Bronchial epithelial cell (primary cell): ENCODE results near the gene VN1R2. TPM values are rescaled to one million over a fixed set of nuclear protein-coding genes. Genes with fewer than 3 reads are reported as not detected.
"Not testable (repeated sequence)": the region's sequence is repeated elsewhere in the genome, so short reads cannot be mapped to it uniquely, and the experiment has no call there.

Experiments
- DNase-seq: peaks from one replicate; pipeline ENCODE4 v3.0.0-alpha.2; 2010; ENCODE audit warnings: low read depth
- FAIRE-seq: peaks from 2 replicates; lab custom pipeline; 2011; peaks lifted over from hg19 to GRCh38; lab: Jason Lieb, UNC
- H3K27me3 ChIP-seq: 2 replicates; pipeline ENCODE4 v1.5.1; 2011; ENCODE audit warnings: low read length; ENCODE audit not compliant: control insufficient read depth, insufficient read depth
- H3K36me3 ChIP-seq: 2 replicates; pipeline ENCODE4 v1.5.1; 2011; ENCODE audit warnings: low read length; ENCODE audit not compliant: control insufficient read depth, insufficient read depth
- H3K4me3 ChIP-seq: 2 replicates; pipeline ENCODE4 v1.5.1; 2011; ENCODE audit warnings: mild to moderate bottlenecking, low read depth, low read length, control low read depth
- CTCF ChIP-seq: IDR thresholded peaks from 2 replicates; pipeline ENCODE4 v1.5.1; 2011; ENCODE audit warnings: mild to moderate bottlenecking, moderate library complexity, low read length, control low read depth, inconsistent platforms; ENCODE audit not compliant: insufficient read depth, severe bottlenecking
- total RNA-seq: library from RNA; depleted of rRNA; stranded (reverse); fragments of >200 nt; gene quantifications from 2 replicates; pipeline ENCODE4 v1.2.1, GENCODE V29; 2014

The VN1R2 gene
- total RNA-seq, 1 donor from 2014 or later, result not detected

GRCh38 chr19:53290758-53291549 is 32.9 kb downstream of the VN1R2 start:
- TF ChIP-seq CTCF, result no peak
- no peak for DNase-seq
- FAIRE-seq, result no peak
- H3K4me3 ChIP-seq, result no peak overlapping the region
- H3K36me3 ChIP-seq, result no peaks in the 10 kb centered on the region
- no peaks in the 10 kb centered on the region for H3K27me3 ChIP-seq

DNA sequence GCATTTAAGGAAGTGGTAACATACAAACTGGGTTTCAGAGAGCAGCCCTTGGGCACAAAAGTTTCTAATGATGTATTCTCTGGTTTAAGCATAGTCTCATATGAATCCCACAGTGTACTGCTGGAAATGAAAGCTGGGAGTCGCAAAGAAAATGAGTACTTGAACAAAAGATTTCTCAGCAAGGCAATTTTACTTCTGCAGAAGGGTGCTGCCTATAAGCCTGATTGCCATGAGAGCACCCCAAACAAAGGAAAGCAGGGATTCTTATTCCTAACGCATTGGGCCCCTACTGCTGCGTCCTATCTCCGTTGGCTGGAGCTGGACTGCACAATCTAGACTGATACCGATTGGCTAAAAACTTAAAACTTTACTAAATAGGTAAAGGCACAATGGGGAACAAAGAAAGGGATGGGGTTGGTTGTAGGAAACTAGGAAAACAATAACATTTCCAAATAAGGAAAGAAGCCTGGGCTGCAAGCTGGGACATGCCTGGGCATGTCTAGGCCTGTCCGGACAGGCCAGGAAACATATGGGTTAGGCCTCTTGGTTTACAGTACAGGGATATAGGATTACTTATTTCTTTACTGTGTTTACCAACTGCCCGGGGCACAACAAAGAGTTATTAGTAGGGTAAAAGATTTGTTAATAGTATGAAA is 36.8 kb downstream of the VN1R2 start:
- Histone ChIP-seq H3K4me3 (no peak overlapping the region), H3K36me3 (no peaks in the 10 kb centered on the region), H3K27me3 (no peaks in the 10 kb centered on the region)
- DNase-seq, result no peak
- no peak for TF ChIP-seq CTCF
- FAIRE-seq, result no peak

DNA sequence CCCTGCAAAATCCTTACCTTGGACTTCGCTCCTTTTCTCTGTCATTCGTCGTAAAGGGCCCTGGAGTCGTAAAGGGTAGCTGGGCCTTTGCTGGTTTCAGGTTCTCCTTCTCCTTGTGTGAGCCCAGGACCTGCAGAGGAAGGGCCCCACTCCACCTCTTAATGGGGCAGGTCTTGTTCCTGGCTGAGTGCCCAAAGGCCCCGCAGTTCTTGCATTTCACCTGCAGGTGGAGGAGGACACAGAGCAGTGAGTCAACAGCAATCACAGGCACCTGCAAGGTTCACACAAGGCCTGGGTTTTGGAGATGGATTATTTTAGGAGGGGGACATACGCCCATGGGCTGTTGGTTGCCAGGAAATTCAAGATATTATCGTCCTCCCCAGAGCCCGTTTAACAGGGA is 43.2 kb downstream of the VN1R2 start:
- DNase-seq, H3K4me3 ChIP-seq, H3K27me3 ChIP-seq, FAIRE-seq, H3K36me3 ChIP-seq: not testable (repeated sequence)

GRCh38 chr19:53308339-53308811 is 50.3 kb downstream of the VN1R2 start:
- FAIRE-seq (no peak), DNase-seq (no peak)
- peak; percentile 29 for TF ChIP-seq CTCF
- H3K4me3 ChIP-seq, result no peak overlapping the region
- H3K27me3 ChIP-seq, result no peaks in the 10 kb centered on the region
- no peaks in the 10 kb centered on the region for H3K36me3 ChIP-seq

Other genes with a start within 250 kb of the VN1R2 start
- not detected in 2 replicates for gene ERVV-1, start 244.4 kb upstream of the VN1R2 start, total RNA-seq
- not detected in 2 replicates for gene ERVV-2, start 213.6 kb upstream of the VN1R2 start, total RNA-seq
- 17.1 and 22.8 TPM in 2 replicates for gene ZNF160, start 154.9 kb upstream of the VN1R2 start, total RNA-seq
- gene ZNF415, start 125.4 kb upstream of the VN1R2 start, total RNA-seq, result 3.2 and 8.6 TPM in 2 replicates
- 7.2 and 7.9 TPM in 2 replicates for gene ZNF347, start 99.2 kb upstream of the VN1R2 start, total RNA-seq
- 1.6 and 2.8 TPM in 2 replicates for gene ZNF665, start 64.9 kb upstream of the VN1R2 start, total RNA-seq
- gene ZNF677, start 3.4 kb upstream of the VN1R2 start, total RNA-seq, result 8.4 and 15.6 TPM in 2 replicates
- not detected in 2 replicates for gene VN1R4, start 9.4 kb downstream of the VN1R2 start, total RNA-seq
- 11.1 and 11.6 TPM in 2 replicates for gene ZNF845, start 75.5 kb downstream of the VN1R2 start, total RNA-seq
- 12.6 and 14.0 TPM in 2 replicates for gene ZNF525, start 107.4 kb downstream of the VN1R2 start, total RNA-seq
- gene ZNF765, start 136.9 kb downstream of the VN1R2 start, total RNA-seq, result 16.0 and 17.9 TPM in 2 replicates
- gene ZNF761, start 173.7 kb downstream of the VN1R2 start, total RNA-seq, result 14.0 and 15.9 TPM in 2 replicates
- 3.9 and 4.6 TPM in 2 replicates for gene ZNF813, start 209.4 kb downstream of the VN1R2 start, total RNA-seq